Neural progenitor cell (in vitro differentiated cells): ENCODE results near the gene LILRA5.

Experiments
- EZH2 ChIP-seq: fragments of 200-600 bp; sonication (generic); IDR thresholded peaks from 2 replicates; pipeline ENCODE4 v1.6.1; 2017; ENCODE audit warnings: antibody characterized with exemption, mild to moderate bottlenecking, moderate library complexity
- EZH2phosphoT487 ChIP-seq: fragments of 200-600 bp; sonication (generic); IDR thresholded peaks from 2 replicates; pipeline ENCODE4 v1.6.1; 2017; ENCODE audit warnings: antibody characterized with exemption
- TF ChIP-seq, protein P1 (sequence below): fragments of 200-600 bp; sonication (generic); IDR thresholded peaks from 2 replicates; pipeline ENCODE4 v1.5.1; 2017; ENCODE audit warnings: antibody characterized with exemption, mild to moderate bottlenecking

GRCh38 chr19:54337858-54338230, 24.9 kb upstream of the LILRA5 start:
- TF ChIP-seq, protein P1, sequence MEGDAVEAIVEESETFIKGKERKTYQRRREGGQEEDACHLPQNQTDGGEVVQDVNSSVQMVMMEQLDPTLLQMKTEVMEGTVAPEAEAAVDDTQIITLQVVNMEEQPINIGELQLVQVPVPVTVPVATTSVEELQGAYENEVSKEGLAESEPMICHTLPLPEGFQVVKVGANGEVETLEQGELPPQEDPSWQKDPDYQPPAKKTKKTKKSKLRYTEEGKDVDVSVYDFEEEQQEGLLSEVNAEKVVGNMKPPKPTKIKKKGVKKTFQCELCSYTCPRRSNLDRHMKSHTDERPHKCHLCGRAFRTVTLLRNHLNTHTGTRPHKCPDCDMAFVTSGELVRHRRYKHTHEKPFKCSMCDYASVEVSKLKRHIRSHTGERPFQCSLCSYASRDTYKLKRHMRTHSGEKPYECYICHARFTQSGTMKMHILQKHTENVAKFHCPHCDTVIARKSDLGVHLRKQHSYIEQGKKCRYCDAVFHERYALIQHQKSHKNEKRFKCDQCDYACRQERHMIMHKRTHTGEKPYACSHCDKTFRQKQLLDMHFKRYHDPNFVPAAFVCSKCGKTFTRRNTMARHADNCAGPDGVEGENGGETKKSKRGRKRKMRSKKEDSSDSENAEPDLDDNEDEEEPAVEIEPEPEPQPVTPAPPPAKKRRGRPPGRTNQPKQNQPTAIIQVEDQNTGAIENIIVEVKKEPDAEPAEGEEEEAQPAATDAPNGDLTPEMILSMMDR, result no peak
- TF ChIP-seq EZH2phosphoT487 (no peak), EZH2 (no peak)
